ENCODE results near the gene NKX6-1. TPM values are rescaled to one million over a fixed set of nuclear protein-coding genes. Genes with fewer than 3 reads are reported as not detected.
A peak's percentile ranks its signal among the peaks of the same experiment; 100 is the strongest.

NKX6-1 gene
- total RNA-seq, 1 experiment from 2014 or later, result 0.09 TPM

GRCh38 chr4:84503495-84504437 lies 4.7 kb upstream of the NKX6-1 start:
- DNase-seq, result no peak
- Mint-ChIP-seq H3K9me3 (peaks cover 0 to 3% of the 10 kb centered on the region in 2 experiments; a peak in 1 of 5 replicates), H3K4me3 (peak overlapping the region in 1 of 2 experiments; percentile 74; a peak in 3 of 5 replicates), H3K36me3 (ENCODE audit: insufficient read depth in 1 of 3, low read depth in 3 of 3) (no peaks in the 10 kb centered on the region), H3K27me3 (ENCODE audit: low read depth) (peaks cover 64% of the 10 kb centered on the region), H3K27ac (no peak overlapping the region), H3K4me1 (peaks cover 28 to 45% of the 10 kb centered on the region in 2 experiments)
- H2AK5ac ChIP-seq (ENCODE audit: insufficient read length, low read length), result no peak overlapping the region
- H2BK120ac ChIP-seq (ENCODE audit: low read depth, low read length, poor library complexity, severe bottlenecking), result no peak overlapping the region
- H3K4ac ChIP-seq (ENCODE audit: low read depth, low read length), result no peak overlapping the region
- H3K27me3 ChIP-seq (ENCODE audit: insufficient read depth, low read length), result peaks cover 43% of the 10 kb centered on the region
- no peak overlapping the region for H2BK5ac ChIP-seq (ENCODE audit: insufficient read length, low read length)
- no peak overlapping the region for H3K14ac ChIP-seq (ENCODE audit: insufficient read depth, low read length)
- no peaks in the 10 kb centered on the region for H3K9me3 ChIP-seq (ENCODE audit: control insufficient read depth, low read depth, low read length)
- no peak overlapping the region for H2AFZ ChIP-seq (ENCODE audit: low read length)
- TF ChIP-seq CTCF (conservative IDR thresholded peaks at IDR 0.05), result peak; percentile 83
- H3K4me2 ChIP-seq (ENCODE audit: insufficient read depth, insufficient read length, low read length), result no peak overlapping the region
- H3K23me2 ChIP-seq (ENCODE audit: insufficient read length, low read depth, low read length, poor library complexity, severe bottlenecking), result peaks cover 2% of the 10 kb centered on the region
- H4K20me1 ChIP-seq (ENCODE audit: control insufficient read depth, insufficient read depth, insufficient read length), result peaks cover 3% of the 10 kb centered on the region
- no peak overlapping the region for H3T11ph ChIP-seq (ENCODE audit: low read length)
- no peaks in the 10 kb centered on the region for H3K79me2 ChIP-seq (ENCODE audit: insufficient read depth, low read length)
- H3K9ac ChIP-seq (ENCODE audit: extremely low read depth, insufficient read length, low read length), result no peak overlapping the region
- no peak overlapping the region for H4K5ac ChIP-seq (ENCODE audit: insufficient read length, low read depth, low read length)
- no peaks in the 10 kb centered on the region for H3K79me1 ChIP-seq (ENCODE audit: insufficient read depth, low read depth, low read length, poor library complexity, severe bottlenecking)
- no peaks in the 10 kb centered on the region; the same call in 1 of the 2 replicates for H3K4me1 ChIP-seq (ENCODE audit: insufficient read depth, low read length)
- no peak overlapping the region for H3K18ac ChIP-seq (ENCODE audit: insufficient read length, low read depth, low read length)
- no peak overlapping the region for H3K56ac ChIP-seq (ENCODE audit: insufficient read length, low read depth, low read length)
- H2BK12ac ChIP-seq (ENCODE audit: insufficient read length, low read depth, low read length), result no peak overlapping the region
- no peak overlapping the region for H2BK20ac ChIP-seq (ENCODE audit: low read depth, low read length, poor library complexity, severe bottlenecking)
- H3K23ac ChIP-seq (ENCODE audit: insufficient read length, low read depth, low read length), result no peak overlapping the region
- WGBS (ENCODE audit: extremely low coverage, insufficient read length, low lambda C conversion rate), result no CpG with 5 or more reads among the region's 19 CpGs
- no peak overlapping the region for H2BK15ac ChIP-seq (ENCODE audit: low read depth, low read length)
- H3K27ac ChIP-seq (ENCODE audit: insufficient read length, low read depth, low read length), result no peak overlapping the region
- no peak overlapping the region for H4K91ac ChIP-seq (ENCODE audit: insufficient read length, low read depth, low read length)
- no peak overlapping the region for H4K8ac ChIP-seq (replicated peaks; ENCODE audit: insufficient read length, low read depth, low read length)
